WTC11 (cell line): ENCODE measurements around the gene ZNF564. TPM values are rescaled to one million over a fixed set of nuclear protein-coding genes. Genes with fewer than 3 reads are reported as not detected.

ENCODE experiments used
- ATAC-seq: fragments of 200-7000 bp; cut with Tn5 transposase; 2 replicates; pipeline ENCODE4 v1.10.0; 2021; ENCODE audit warnings: mild to moderate bottlenecking, moderate library complexity
- CTCF ChIA-PET: fragments of 300-600 bp; sonication (Branson Sonifier 250); formaldehyde crosslinking; loops from one replicate; lab custom pipeline; 2021; ENCODE audit warnings: antibody characterized with exemption; lab: Charles Lee
- POLR2A ChIA-PET: fragments of 350-600 bp; sonication (Branson Sonifier 250); formaldehyde crosslinking; loops from one replicate; lab custom pipeline; 2021; ENCODE audit warnings: antibody characterized with exemption; lab: Charles Lee
- DNase-seq: peaks from one replicate; pipeline ENCODE4 v3.0.0; 2021; ENCODE audit warnings: low spot score
- H3K27ac Mint-ChIP-seq: 2 replicates; pipeline ENCODE4 v1.8.0; 2021; ENCODE audit warnings: mixed read lengths
- H3K27me3 Mint-ChIP-seq: 2 replicates; pipeline ENCODE4 v1.8.0; 2021; ENCODE audit warnings: low read depth, mild to moderate bottlenecking, moderate library complexity, mixed read lengths
- H3K36me3 Mint-ChIP-seq: 2 replicates; pipeline ENCODE4 v1.8.0; 2021; ENCODE audit warnings: mixed read lengths
- H3K4me1 Mint-ChIP-seq: 2 replicates; pipeline ENCODE4 v1.8.0; 2022; ENCODE audit warnings: mixed read lengths
- H3K4me3 Mint-ChIP-seq: 2 replicates; pipeline ENCODE4 v1.8.0; 2021; ENCODE audit warnings: mild to moderate bottlenecking, moderate library complexity, mixed read lengths
- H3K9me3 Mint-ChIP-seq: 2 replicates; pipeline ENCODE4 v1.8.0; 2021; ENCODE audit warnings: mixed read lengths
- CDX4 ChIP-seq: fragments of 250-450 bp; sonication (Bioruptor Pico); IDR thresholded peaks from 2 replicates; pipeline ENCODE4 v1.9.0; 2021; ENCODE audit warnings: moderate library complexity, mild to moderate bottlenecking, inconsistent platforms, borderline replicate concordance
- CREM ChIP-seq: sonication (generic); formaldehyde crosslinking; IDR thresholded peaks from 2 replicates; pipeline ENCODE4 v1.8.1; 2022; ENCODE audit warnings: mild to moderate bottlenecking, missing genetic modification reagents, moderate library complexity
- ELF4 ChIP-seq: sonication (generic); formaldehyde crosslinking; IDR thresholded peaks from 2 replicates; pipeline ENCODE4 v1.8.1; 2022; ENCODE audit warnings: low read depth, mild to moderate bottlenecking, moderate library complexity, missing genetic modification reagents
- EMX1 ChIP-seq: fragments of 250-450 bp; sonication (Bioruptor Pico); IDR thresholded peaks from 2 replicates; pipeline ENCODE4 v1.8.0; 2021; ENCODE audit warnings: mild to moderate bottlenecking
- FOXK1 ChIP-seq: sonication (generic); formaldehyde crosslinking; IDR thresholded peaks from 2 replicates; pipeline ENCODE4 v1.8.0; 2022; ENCODE audit warnings: mild to moderate bottlenecking, moderate library complexity, missing genetic modification reagents
- FOXP1 ChIP-seq: sonication (generic); formaldehyde crosslinking; IDR thresholded peaks from 2 replicates; pipeline ENCODE4 v1.8.0; 2022; ENCODE audit warnings: missing genetic modification reagents, mild to moderate bottlenecking, moderate library complexity, borderline replicate concordance
- GRHL2 ChIP-seq: fragments of 250-450 bp; sonication (Bioruptor Pico); IDR thresholded peaks from 2 replicates; pipeline ENCODE4 v1.8.0; 2022; ENCODE audit warnings: mild to moderate bottlenecking, moderate library complexity; ENCODE audit not compliant: insufficient replicate concordance, severe bottlenecking
- JAZF1 ChIP-seq: fragments of 250-450 bp; sonication (Bioruptor Pico); IDR thresholded peaks from 2 replicates; pipeline ENCODE4 v1.9.0; 2021; ENCODE audit warnings: moderate library complexity, mild to moderate bottlenecking, inconsistent platforms
- KAT7 ChIP-seq: sonication (generic); formaldehyde crosslinking; IDR thresholded peaks from 2 replicates; pipeline ENCODE4 v1.8.1; 2023; ENCODE audit warnings: missing genetic modification reagents, mild to moderate bottlenecking, borderline replicate concordance
- MYBL2 ChIP-seq: sonication (generic); formaldehyde crosslinking; IDR thresholded peaks from 2 replicates; pipeline ENCODE4 v1.8.1; 2023; ENCODE audit warnings: mild to moderate bottlenecking, moderate library complexity, missing genetic modification reagents
- NR3C1 ChIP-seq: sonication (generic); formaldehyde crosslinking; conservative IDR thresholded peaks from 2 replicates; pipeline ENCODE4 v1.8.1; 2023; ENCODE audit warnings: low read depth, mild to moderate bottlenecking, missing genetic modification reagents
- RORB ChIP-seq: fragments of 250-450 bp; sonication (Bioruptor Pico); IDR thresholded peaks from 2 replicates; pipeline ENCODE4 v1.9.0; 2021; ENCODE audit warnings: mild to moderate bottlenecking
- SP1 ChIP-seq: sonication (generic); formaldehyde crosslinking; conservative IDR thresholded peaks from 2 replicates; pipeline ENCODE4 v1.8.1; 2022; ENCODE audit warnings: missing genetic modification reagents
- TCF7 ChIP-seq: sonication (generic); formaldehyde crosslinking; IDR thresholded peaks from 2 replicates; pipeline ENCODE4 v1.8.0; 2022; ENCODE audit warnings: mild to moderate bottlenecking, low read depth, missing genetic modification reagents, moderate library complexity
- TP53 ChIP-seq: sonication (generic); formaldehyde crosslinking; IDR thresholded peaks from 2 replicates; pipeline ENCODE4 v1.8.1; 2023; ENCODE audit warnings: mild to moderate bottlenecking, missing genetic modification reagents
- ZNF512 ChIP-seq: sonication (generic); formaldehyde crosslinking; IDR thresholded peaks from 2 replicates; pipeline ENCODE4 v1.8.1; 2022; ENCODE audit warnings: missing genetic modification reagents, borderline replicate concordance
- total RNA-seq: library from RNA; stranded (reverse); gene quantifications from 3 replicates; pipeline ENCODE4 v1.2.3, GENCODE V29; 2021
- TF ChIP-seq, protein P1 (sequence below): sonication (generic); formaldehyde crosslinking; IDR thresholded peaks from 2 replicates; pipeline ENCODE4 v1.8.1; 2023; ENCODE audit warnings: mild to moderate bottlenecking, missing genetic modification reagents, borderline replicate concordance
- TF ChIP-seq, protein P2 (sequence below): fragments of 250-450 bp; sonication (Bioruptor Pico); IDR thresholded peaks from 2 replicates; pipeline ENCODE4 v1.9.0; 2021; ENCODE audit warnings: mild to moderate bottlenecking
- TF ChIP-seq, protein P3 (sequence below): sonication (generic); formaldehyde crosslinking; IDR thresholded peaks from 2 replicates; pipeline ENCODE4 v1.8.1; 2022; ENCODE audit warnings: mild to moderate bottlenecking, missing genetic modification reagents, moderate library complexity, borderline replicate concordance
- TF ChIP-seq, protein P4 (sequence below): sonication (generic); formaldehyde crosslinking; IDR thresholded peaks from 2 replicates; pipeline ENCODE4 v1.8.0; 2022; ENCODE audit warnings: mild to moderate bottlenecking, missing genetic modification reagents
- TF ChIP-seq, protein P5 (sequence below): sonication (generic); formaldehyde crosslinking; IDR thresholded peaks from 2 replicates; pipeline ENCODE4 v1.8.0; 2022; ENCODE audit warnings: mild to moderate bottlenecking, missing genetic modification reagents
- TF ChIP-seq, protein P6 (sequence below): sonication (generic); formaldehyde crosslinking; conservative IDR thresholded peaks from 2 replicates; pipeline ENCODE4 v1.8.1; 2022; ENCODE audit warnings: mild to moderate bottlenecking, missing genetic modification reagents
- TF ChIP-seq, protein P7 (sequence below): sonication (generic); formaldehyde crosslinking; IDR thresholded peaks from 2 replicates; pipeline ENCODE4 v1.8.1; 2023; ENCODE audit warnings: mild to moderate bottlenecking, moderate library complexity, missing genetic modification reagents

ZNF564 gene
- total RNA-seq, 1 experiment from 2014 or later = 11.1 TPM

GRCh38 chr19:12555456-12555930, 4.2 kb upstream of the ZNF564 start:
- H3K27me3 Mint-ChIP-seq = peaks cover 17% of the 10 kb centered on the region
- ChIA-PET CTCF (interaction anchor here (1.0 to 1.3 kb wide), 3 partner anchors 41 to 117 kb away, joined by 3 to 6 read pairs (median 4); no protein-coding TSS in a partner anchor), POLR2A (no interaction called here)
- H3K9me3 Mint-ChIP-seq = no peaks in the 10 kb centered on the region
- H3K4me3 Mint-ChIP-seq = no peak overlapping the region; the same call in 1 of the 2 replicates
- ATAC-seq (peak; percentile 16), DNase-seq (peak; percentile 75)
- H3K36me3 Mint-ChIP-seq = no peaks in the 10 kb centered on the region
- H3K27ac Mint-ChIP-seq = no peak overlapping the region
- H3K4me1 Mint-ChIP-seq = peaks cover 10% of the 10 kb centered on the region; the same call in 1 of the 2 replicates
- peak; percentile 74; the same call in 1 of the 2 replicates for TF ChIP-seq ZNF512 (CRISPR knock-in tag)
- TF ChIP-seq KAT7 (CRISPR knock-in tag) = 0 out of 2 replicates have a peak, but pooled peaks have one; percentile 50
- TF ChIP-seq NR3C1 (CRISPR knock-in tag) = no peak
- TF ChIP-seq RORB (CRISPR knock-in tag) = no peak
- TF ChIP-seq, protein P1, sequence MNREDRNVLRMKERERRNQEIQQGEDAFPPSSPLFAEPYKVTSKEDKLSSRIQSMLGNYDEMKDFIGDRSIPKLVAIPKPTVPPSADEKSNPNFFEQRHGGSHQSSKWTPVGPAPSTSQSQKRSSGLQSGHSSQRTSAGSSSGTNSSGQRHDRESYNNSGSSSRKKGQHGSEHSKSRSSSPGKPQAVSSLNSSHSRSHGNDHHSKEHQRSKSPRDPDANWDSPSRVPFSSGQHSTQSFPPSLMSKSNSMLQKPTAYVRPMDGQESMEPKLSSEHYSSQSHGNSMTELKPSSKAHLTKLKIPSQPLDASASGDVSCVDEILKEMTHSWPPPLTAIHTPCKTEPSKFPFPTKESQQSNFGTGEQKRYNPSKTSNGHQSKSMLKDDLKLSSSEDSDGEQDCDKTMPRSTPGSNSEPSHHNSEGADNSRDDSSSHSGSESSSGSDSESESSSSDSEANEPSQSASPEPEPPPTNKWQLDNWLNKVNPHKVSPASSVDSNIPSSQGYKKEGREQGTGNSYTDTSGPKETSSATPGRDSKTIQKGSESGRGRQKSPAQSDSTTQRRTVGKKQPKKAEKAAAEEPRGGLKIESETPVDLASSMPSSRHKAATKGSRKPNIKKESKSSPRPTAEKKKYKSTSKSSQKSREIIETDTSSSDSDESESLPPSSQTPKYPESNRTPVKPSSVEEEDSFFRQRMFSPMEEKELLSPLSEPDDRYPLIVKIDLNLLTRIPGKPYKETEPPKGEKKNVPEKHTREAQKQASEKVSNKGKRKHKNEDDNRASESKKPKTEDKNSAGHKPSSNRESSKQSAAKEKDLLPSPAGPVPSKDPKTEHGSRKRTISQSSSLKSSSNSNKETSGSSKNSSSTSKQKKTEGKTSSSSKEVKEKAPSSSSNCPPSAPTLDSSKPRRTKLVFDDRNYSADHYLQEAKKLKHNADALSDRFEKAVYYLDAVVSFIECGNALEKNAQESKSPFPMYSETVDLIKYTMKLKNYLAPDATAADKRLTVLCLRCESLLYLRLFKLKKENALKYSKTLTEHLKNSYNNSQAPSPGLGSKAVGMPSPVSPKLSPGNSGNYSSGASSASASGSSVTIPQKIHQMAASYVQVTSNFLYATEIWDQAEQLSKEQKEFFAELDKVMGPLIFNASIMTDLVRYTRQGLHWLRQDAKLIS = no peak
- no peak for TF ChIP-seq FOXK1 (CRISPR knock-in tag)
- 0 out of 2 replicates have a peak, but pooled peaks have one; percentile 58 for TF ChIP-seq TP53 (CRISPR knock-in tag)
- TF ChIP-seq EMX1 (CRISPR knock-in tag) = no peak
- TF ChIP-seq CDX4 (CRISPR knock-in tag) = no peak
- TF ChIP-seq CREM (CRISPR knock-in tag) = no peak
- TF ChIP-seq, protein P2, sequence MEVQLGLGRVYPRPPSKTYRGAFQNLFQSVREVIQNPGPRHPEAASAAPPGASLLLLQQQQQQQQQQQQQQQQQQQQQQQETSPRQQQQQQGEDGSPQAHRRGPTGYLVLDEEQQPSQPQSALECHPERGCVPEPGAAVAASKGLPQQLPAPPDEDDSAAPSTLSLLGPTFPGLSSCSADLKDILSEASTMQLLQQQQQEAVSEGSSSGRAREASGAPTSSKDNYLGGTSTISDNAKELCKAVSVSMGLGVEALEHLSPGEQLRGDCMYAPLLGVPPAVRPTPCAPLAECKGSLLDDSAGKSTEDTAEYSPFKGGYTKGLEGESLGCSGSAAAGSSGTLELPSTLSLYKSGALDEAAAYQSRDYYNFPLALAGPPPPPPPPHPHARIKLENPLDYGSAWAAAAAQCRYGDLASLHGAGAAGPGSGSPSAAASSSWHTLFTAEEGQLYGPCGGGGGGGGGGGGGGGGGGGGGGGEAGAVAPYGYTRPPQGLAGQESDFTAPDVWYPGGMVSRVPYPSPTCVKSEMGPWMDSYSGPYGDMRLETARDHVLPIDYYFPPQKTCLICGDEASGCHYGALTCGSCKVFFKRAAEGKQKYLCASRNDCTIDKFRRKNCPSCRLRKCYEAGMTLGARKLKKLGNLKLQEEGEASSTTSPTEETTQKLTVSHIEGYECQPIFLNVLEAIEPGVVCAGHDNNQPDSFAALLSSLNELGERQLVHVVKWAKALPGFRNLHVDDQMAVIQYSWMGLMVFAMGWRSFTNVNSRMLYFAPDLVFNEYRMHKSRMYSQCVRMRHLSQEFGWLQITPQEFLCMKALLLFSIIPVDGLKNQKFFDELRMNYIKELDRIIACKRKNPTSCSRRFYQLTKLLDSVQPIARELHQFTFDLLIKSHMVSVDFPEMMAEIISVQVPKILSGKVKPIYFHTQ (CRISPR knock-in tag) = no peak
- TF ChIP-seq ELF4 (CRISPR knock-in tag) = no peak
- no peak for TF ChIP-seq SP1 (CRISPR knock-in tag)
- no peak for TF ChIP-seq JAZF1
- TF ChIP-seq, protein P3, sequence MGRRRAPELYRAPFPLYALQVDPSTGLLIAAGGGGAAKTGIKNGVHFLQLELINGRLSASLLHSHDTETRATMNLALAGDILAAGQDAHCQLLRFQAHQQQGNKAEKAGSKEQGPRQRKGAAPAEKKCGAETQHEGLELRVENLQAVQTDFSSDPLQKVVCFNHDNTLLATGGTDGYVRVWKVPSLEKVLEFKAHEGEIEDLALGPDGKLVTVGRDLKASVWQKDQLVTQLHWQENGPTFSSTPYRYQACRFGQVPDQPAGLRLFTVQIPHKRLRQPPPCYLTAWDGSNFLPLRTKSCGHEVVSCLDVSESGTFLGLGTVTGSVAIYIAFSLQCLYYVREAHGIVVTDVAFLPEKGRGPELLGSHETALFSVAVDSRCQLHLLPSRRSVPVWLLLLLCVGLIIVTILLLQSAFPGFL (CRISPR knock-in tag) = no peak
- TF ChIP-seq, protein P4, sequence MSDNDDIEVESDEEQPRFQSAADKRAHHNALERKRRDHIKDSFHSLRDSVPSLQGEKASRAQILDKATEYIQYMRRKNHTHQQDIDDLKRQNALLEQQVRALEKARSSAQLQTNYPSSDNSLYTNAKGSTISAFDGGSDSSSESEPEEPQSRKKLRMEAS (CRISPR knock-in tag) = peak; percentile 72
- TF ChIP-seq TCF7 (CRISPR knock-in tag) = no peak
- TF ChIP-seq, protein P5, sequence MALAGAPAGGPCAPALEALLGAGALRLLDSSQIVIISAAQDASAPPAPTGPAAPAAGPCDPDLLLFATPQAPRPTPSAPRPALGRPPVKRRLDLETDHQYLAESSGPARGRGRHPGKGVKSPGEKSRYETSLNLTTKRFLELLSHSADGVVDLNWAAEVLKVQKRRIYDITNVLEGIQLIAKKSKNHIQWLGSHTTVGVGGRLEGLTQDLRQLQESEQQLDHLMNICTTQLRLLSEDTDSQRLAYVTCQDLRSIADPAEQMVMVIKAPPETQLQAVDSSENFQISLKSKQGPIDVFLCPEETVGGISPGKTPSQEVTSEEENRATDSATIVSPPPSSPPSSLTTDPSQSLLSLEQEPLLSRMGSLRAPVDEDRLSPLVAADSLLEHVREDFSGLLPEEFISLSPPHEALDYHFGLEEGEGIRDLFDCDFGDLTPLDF (CRISPR knock-in tag) = peak; percentile 61; the same call in 1 of the 2 replicates
- TF ChIP-seq, protein P6, sequence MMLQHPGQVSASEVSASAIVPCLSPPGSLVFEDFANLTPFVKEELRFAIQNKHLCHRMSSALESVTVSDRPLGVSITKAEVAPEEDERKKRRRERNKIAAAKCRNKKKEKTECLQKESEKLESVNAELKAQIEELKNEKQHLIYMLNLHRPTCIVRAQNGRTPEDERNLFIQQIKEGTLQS = no peak
- TF ChIP-seq MYBL2 (CRISPR knock-in tag) = no peak
- TF ChIP-seq, protein P7, sequence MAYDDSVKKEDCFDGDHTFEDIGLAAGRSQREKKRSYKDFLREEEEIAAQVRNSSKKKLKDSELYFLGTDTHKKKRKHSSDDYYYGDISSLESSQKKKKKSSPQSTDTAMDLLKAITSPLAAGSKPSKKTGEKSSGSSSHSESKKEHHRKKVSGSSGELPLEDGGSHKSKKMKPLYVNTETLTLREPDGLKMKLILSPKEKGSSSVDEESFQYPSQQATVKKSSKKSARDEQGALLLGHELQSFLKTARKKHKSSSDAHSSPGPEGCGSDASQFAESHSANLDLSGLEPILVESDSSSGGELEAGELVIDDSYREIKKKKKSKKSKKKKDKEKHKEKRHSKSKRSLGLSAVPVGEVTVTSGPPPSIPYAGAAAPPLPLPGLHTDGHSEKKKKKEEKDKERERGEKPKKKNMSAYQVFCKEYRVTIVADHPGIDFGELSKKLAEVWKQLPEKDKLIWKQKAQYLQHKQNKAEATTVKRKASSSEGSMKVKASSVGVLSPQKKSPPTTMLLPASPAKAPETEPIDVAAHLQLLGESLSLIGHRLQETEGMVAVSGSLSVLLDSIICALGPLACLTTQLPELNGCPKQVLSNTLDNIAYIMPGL (CRISPR knock-in tag) = peak; percentile 69; the same call in 1 of the 2 replicates
- no peak for TF ChIP-seq GRHL2 (CRISPR knock-in tag)
- TF ChIP-seq FOXP1 (CRISPR knock-in tag) = 0 out of 2 replicates have a peak, but pooled peaks have one; percentile 18
